ENCODE measurements around the gene MRPL36.
"Not testable (repeated sequence)": the region's sequence is repeated elsewhere in the genome, so short reads cannot be mapped to it uniquely, and the experiment has no call there.

The MRPL36 gene

GRCh38 chr5:1832511-1833250 lies 33.0 kb upstream of the MRPL36 start:
- in situ Hi-C loops (cut with MboI; ENCODE audit: low sequenced_read_pairs) = no loop called here

DNA sequence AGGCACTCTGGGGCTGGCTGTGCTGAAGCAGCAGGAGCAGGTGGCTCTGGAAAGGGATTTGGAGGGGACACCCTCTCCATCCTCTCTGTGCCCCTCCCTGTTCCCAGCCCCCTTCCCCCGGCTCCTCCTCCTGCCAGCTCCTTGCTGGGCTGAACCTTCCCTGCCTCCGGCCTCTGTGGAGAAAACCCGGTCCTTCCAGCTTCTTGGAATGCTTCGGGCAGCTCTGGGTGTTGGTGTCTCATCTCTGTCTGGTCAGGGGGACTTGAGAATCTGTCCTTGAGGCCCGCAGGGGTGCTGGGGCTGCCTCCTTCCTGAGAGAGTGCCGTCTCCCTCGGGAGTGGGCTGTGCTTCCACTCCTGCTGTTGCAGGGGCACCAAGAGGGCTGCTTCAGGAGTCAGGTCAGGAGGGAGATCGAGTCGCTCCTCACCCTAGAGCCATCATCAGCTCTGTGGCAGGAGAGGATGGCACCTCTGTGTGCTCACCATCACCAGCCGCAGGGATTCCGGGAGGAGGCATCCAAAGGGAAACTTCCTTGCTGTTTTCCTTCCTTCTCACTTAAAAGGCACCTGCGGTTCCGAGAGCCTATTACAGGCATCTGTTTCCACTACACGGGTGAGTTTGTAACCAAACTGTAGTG lies 32.2 kb upstream of the MRPL36 start:
- in situ Hi-C loops (cut with MboI; ENCODE audit: low sequenced_read_pairs) = no loop called here

DNA sequence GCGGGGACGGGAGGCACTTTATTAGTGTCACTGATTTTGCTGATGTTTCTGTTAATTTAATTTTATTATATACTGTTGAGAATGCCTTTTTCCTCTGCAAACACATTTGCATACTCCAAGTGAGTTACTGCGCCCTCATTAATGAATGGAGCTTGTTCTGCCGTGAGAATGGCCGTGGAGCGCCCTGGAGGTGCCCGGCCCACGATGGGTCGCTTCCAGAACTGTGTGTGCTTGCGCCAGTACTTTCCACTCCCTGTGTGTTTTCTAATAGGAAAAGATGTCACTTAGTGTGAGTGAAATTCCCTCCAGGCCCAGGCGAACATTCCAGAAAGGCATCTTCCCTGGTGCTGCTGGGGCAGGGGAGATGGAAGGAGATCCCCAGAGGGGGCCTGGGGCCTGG lies 31.6 kb upstream of the MRPL36 start:
- in situ Hi-C loops (cut with MboI; ENCODE audit: low sequenced_read_pairs) = no loop called here

- in situ Hi-C loops (cut with MboI; ENCODE audit: low sequenced_read_pairs) = no loop called here
Measured at GRCh38 chr5:1830571-1831228, 31.1 kb upstream of the MRPL36 start.

DNA sequence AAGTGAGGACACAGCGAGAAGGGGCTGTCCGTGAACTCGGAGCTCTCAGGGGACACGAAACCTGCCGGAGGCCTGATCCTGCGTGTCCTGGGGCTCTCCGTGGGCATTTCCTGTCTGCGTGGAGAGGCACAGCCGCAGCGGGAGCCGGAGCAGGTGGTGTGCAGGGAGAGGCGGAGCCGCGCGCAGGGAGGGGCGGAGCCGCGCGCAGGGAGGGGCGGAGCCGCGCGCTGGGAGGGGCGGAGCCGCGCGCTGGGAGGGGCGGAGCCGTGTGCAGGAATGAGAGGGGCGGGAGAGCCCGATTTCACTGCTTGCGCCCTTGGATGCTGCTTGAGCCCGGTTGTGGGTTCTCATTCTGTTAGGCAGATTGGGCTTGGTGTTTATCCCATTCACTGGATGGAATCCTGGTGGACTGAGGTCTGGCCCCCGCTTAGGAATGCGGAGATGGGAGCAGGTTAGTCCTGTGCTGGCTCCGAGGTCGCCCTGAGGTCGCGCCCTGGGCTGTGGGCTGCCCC lies 28.3 kb upstream of the MRPL36 start:
- in situ Hi-C loops (cut with MboI; ENCODE audit: low sequenced_read_pairs) = no loop called here

GRCh38 chr5:1827025-1827885 lies 27.6 kb upstream of the MRPL36 start:
- in situ Hi-C loops (cut with MboI; ENCODE audit: low sequenced_read_pairs) = no loop called here

DNA sequence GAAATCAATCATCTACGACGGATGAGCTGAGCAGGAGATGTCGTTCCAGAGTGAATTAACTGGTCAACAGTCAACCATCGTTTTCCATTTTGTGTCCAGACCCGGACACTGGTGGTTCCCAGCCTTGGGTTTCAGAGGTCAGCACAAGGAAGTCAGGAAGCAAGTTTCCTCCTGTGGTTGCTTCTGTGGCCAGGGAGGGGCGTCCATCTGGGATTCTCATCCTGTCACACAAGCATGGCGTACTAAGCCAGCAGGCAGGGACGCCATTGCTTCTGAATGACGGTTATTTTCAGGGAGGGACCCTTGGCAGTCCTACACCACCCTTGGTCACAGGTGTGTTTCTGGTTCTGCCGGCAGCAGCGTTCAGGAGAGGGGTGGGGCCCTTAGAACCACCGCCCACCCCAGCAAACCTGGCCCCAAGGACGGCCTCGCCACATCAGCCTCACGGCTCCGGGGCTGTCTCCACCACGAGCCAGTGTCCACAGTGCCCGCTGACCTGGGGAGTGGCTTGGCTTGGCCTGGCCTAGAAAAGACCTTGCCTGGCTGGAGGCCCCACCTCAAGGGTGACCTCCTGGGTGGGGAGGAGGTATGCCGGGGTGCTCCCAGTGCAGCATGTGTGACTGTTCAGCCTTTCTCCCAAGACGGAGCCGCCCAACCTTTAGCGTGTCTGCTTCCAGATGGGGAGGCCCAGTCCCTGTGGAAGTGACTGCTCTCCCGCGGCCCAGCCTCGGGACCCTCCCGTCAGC lies 26.8 kb upstream of the MRPL36 start:
- in situ Hi-C loops (cut with MboI; ENCODE audit: low sequenced_read_pairs) = no loop called here

DNA sequence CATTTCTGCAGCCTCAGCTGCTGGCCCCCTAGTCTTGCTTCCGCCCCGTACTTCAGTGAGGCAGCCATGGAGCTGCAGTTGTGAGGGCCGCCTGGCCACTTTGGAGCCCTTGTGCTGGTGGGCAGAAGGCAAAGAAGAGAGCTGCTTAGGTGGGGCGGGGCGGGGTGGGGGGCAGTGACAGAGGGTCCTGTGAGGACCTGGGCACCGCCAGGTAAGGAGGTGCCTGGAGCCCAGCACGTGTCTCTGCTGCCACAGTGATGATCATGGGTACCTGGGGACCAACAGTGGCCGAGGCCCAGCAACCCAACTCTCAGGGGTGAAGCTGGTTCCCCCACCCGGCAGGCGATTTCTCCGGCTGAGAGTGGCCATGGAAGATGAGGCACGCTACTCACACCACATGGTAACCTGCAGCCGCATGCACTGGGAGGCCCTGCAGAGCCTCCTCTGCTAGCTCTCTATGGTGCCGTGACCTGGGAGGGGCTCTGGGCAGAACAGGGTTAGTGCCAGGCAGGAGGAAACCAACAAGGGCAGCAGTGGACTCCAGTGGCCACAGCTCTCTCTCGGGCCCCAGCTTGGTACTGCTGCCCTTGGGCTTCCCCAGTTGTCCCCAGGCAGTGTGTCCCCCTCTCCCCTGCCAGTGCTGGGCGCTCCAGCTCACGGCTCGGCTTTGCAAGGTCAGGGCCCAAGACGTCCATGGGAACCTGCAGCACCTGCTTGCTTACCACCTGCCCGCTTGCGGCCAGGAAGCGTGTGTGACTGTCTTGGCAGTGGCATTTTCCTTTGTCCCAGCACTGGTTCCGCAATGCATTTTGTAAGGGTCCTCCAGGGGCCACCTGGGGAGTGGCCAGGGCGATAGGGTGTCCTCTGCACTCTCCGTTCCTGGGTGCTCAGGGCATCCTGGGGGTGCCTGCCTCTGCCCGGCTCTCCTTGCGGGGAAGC lies 25.5 kb upstream of the MRPL36 start:
- in situ Hi-C loops (cut with MboI; ENCODE audit: low sequenced_read_pairs) = no loop called here

- in situ Hi-C loops (cut with MboI; ENCODE audit: low sequenced_read_pairs) = no loop called here
Measured at GRCh38 chr5:1824109-1824821, 24.6 kb upstream of the MRPL36 start.

DNA sequence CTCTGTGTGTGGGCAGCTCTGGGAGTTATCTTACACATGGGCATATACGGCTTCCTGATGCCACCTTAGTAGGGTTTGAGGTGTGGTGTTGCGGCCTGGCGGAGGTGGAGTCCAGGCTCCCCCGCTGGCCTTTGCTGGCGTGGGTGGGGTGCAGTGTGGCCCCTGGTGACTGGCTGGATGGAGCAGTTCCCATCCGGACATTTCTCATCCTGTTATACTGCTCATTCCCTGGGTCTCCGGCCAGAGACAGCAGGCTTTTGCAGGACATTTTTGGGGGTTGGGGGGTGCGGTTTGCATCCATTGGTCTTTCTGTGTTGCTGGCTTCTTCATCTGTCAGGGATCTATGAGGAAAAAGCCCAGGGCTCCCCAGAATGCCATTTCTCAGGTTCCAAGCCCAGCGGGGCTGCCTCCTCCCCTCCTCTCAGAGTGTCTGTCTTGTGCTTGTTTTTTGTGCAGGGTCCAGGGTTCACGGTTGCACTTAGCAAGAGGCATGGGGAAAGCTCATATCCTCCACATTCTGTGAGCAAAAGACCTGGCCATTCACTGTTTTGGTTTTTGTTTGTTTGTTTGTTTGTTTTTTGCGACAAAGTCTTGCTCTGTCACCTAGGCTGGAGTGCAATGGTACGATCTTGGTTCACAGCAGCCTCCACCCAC lies 23.9 kb upstream of the MRPL36 start:
- in situ Hi-C loops (cut with MboI; ENCODE audit: low sequenced_read_pairs) = no loop called here

GRCh38 chr5:1821862-1822261 lies 22.2 kb upstream of the MRPL36 start:
- in situ Hi-C loops (cut with MboI; ENCODE audit: low sequenced_read_pairs) = no loop called here

- in situ Hi-C loops (cut with MboI; ENCODE audit: low sequenced_read_pairs) = no loop called here
Measured at GRCh38 chr5:1820926-1821325, 21.3 kb upstream of the MRPL36 start.

- in situ Hi-C loops (cut with MboI; ENCODE audit: low sequenced_read_pairs) = no loop called here
Measured at GRCh38 chr5:1820381-1820780, 20.7 kb upstream of the MRPL36 start.

- in situ Hi-C loops (cut with MboI; ENCODE audit: low sequenced_read_pairs) = no loop called here
Measured at GRCh38 chr5:1819458-1819857, 19.8 kb upstream of the MRPL36 start.

DNA sequence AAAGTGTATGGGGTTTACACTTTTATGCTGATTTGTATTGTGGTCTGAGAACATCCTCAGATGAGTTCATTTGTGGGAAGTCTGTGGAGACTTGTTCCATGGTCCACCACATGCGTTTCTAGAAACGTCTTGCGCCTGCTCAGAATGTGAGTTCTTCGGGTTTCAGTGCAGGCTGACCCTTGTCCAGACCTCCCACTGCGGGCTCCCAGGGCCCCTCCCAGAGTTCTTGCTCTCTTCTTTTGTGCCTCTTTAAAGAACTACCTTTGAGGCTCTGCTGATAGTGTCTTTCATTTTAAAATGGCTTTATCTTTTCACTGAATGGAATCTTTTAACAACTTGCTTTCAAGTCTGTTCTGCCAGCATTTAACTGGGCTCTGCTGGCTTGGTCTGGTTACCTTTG lies 19.1 kb upstream of the MRPL36 start:
- in situ Hi-C loops (cut with MboI; ENCODE audit: low sequenced_read_pairs) = no loop called here

- in situ Hi-C loops (cut with MboI; ENCODE audit: low sequenced_read_pairs) = no loop called here
Measured at GRCh38 chr5:1817261-1818043, 17.8 kb upstream of the MRPL36 start.

GRCh38 chr5:1816495-1817089 lies 17.0 kb upstream of the MRPL36 start:
- in situ Hi-C loops (cut with MboI; ENCODE audit: low sequenced_read_pairs) = not testable (repeated sequence)

Measured in HL-60/S4 treated with retinoic acid at 250 ng/mL for 4 days and 3 days (cell line).